NOMO-1 (cell line): ENCODE measurements around the gene LAYN.
A peak's percentile ranks its signal among the peaks of the same experiment; 100 is the strongest.

ENCODE experiments used
- DNase-seq, 2 experiments: peaks; one replicate each; lab custom pipeline; 2025; ENCODE audit not compliant: unreplicated experiment in 2 of 2; lab: John Stamatoyannopoulos, UW

Gene LAYN

DNA sequence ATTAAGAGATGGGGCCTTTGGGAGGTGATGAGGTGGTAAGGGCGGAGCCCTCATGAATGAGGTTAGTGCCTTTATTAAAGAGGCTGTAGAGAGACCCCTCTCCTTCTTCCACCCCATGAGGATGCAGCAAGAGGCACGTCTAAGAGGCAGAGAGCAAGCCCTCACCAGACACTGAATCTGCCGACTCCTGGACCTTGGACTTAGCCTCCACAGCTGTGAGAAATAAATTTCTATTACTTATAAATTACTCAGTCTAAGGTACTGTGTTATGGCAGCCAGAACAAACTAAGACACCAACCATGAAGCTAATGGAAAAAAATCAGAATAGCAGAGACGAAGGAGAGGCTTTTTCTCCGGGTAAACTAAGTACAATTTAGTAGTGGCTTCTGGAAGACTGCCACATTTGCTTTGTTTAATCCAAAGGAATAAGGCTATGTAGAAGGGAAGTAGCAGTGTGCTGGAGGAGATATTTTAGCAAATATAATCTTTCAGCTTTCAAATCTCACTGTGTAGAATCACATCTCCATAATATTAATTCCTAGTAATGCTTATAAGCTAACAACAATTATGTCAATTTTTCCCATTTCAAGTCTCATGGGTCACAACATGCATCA lies 49.5 kb downstream of the LAYN start:
- no peak for DNase-seq

DNA sequence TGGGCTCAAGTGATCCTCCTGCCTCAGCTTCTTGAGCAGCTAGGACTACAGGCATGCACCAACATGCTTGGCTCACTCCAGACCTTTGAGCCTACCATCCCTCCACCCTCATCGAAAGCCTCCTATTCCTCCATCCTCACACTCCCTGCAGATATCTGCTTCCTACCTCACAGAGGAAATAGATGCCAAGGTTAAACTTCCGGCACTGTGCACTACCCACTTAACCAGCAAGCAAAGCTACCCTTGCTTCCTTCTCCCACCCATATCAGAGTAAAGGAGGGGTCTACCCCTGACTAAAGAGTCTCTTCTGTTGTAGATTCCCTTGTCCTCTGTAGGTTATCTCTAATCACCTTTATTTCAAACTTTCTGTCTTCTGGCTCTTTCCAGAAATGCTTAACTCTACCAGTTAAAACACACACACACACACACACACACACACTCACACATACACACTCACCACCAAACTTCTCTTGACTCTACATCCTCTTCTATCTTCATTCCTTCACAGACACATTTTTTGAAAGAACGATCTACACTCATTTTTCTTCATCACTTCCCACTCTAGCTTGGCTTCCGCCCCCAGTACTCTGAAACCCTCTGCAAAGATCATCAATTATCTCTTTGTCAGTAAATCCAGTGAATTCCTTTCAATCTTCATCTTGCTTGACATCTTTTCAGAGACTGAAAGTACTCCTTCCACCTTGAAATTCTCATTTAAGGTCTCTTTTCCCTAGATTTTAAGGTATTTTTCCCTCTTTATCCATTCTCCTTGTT lies 50.9 kb downstream of the LAYN start:
- no peak for DNase-seq

DNA sequence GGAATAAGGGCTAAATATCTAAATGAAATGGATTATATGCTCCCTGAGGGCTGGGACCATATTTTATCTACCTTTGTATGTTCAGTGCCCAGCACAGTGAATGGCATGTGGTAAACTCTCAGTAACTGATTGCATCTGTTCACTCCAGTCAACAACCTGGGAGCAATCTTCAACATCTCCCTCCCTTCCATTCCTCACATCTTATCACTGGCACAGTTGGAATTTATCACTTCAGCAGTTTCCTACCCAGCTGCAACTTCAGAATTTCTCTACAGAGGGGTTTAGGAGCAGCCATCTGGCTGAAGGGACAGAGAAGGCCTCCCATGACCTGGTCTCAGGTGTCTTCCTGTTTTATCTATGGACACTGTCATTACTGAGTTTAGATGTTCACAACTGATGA lies 52.0 kb downstream of the LAYN start:
- DNase-seq = no peak

DNA sequence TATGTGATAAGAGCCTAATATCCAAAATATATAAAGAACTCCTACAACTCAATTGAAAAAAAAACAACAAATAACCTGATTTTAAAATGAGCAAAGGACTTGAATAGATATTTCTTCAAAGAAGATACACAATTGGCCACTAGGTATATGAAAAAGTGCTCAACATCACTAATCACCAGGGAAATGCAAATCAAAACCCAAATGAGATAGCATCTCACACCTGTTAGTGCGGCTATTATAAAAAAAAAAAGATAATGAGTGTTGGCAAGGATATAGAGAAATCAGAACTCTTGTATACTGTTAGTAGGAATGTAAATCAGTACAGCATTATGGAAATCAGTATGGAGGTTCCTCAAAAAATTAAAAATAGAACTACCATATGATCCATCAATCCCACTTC lies 55.8 kb downstream of the LAYN start:
- no peak for DNase-seq

DNA sequence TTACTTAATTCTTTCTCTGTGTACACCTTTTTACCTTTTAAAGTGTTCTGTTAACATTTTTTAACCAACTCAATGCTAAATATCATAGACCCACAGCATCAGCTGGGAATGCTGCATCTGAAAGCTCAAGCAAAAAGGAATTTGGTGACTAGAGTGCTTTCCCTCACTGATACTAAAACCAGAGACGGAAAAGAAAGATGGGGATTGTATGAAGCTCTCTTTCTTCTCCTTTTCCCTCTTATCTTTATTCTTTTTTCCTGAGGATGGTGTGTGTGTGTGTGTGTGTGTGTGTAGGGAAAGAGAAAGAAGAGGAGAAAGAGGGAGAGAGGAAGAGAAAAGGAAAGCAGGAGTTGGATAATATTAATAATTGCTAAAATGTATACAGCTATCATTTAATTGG lies 57.6 kb downstream of the LAYN start:
- DNase-seq = no peak

DNA sequence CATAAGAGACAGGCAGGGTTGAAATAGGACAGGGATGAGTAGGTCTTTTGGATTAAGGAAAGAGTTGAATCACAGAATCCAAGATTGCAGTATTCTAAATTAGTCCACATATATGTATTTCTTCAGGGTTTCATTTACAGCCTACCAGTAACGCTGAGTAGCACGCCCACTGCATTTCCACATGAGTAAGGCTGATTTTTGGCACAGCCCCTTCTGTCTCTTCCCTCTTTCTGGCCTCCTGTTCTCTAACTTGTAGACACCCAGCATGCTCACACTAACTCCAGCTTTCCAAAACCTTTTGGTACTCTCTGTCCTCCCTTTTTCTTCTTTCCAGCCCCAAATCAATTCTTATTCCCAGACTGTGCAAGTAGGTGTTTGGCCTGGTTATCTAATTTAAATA lies 58.0 kb downstream of the LAYN start:
- DNase-seq = peak in 1 of 2 experiments; percentile 14

DNA sequence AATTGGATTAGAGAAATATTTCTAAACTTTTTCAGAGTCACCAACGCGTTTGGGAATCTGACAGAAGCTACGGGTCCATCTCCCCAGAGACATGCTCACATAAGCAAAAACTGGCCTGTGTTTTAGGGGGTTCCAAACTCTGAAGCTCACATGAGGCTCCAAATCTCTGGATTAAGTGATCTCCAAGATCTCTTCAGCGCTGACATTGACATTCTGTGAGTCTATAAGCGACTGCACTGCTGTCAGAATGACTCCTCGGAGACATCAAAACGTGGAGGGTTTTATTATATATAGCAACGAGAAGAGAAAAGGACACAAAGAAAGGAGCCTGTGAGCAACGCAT lies 61.1 kb downstream of the LAYN start:
- no peak for DNase-seq

DNA sequence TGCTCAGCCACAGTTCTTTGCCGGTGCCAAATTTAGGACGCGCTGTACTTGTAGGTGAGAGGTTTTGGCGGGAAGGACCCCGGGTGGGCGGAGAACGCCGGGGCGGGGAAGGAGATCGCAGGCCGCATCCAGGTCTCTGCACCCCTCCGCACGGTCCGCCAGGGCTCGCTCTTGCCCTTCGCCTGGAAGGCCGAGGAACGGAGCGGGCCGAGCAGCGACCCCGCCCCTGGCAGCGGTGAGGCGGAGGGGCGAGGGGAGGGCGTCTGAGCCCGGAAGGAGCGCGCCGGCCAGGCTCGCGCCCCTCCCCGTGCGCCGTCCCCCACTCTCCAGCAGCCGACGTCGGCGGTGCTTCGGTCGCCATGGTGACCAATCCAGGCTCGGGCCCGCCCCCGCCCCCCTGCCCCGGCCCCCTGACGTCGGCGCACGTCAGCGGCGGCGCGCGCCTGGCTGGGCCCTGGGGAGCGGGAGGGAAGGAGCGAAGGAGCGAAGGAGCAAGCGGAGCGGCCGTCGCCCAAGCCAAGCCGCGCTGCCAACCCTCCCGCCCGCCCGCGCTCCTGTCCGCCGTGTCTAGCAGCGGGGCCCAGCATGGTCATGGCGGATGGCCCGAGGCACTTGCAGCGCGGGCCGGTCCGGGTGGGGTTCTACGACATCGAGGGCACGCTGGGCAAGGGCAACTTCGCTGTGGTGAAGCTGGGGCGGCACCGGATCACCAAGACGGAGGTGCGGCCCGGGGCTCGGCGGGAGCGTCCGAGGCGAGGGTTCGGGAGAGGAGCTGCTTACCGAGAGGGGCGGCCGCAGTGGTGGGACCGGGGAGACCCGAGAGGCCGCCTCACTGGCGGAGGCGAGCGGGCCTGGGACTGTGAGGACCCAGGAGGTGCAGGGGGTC lies 61.7 kb downstream of the LAYN start, which contains the start of gene SIK2:
TSS of gene SIK2 (plus strand) at position 471 of the 886 bp plus-strand sequence. CDS start at position 586, 115 bp downstream.
- DNase-seq = peak; percentile 93 to 94

DNA sequence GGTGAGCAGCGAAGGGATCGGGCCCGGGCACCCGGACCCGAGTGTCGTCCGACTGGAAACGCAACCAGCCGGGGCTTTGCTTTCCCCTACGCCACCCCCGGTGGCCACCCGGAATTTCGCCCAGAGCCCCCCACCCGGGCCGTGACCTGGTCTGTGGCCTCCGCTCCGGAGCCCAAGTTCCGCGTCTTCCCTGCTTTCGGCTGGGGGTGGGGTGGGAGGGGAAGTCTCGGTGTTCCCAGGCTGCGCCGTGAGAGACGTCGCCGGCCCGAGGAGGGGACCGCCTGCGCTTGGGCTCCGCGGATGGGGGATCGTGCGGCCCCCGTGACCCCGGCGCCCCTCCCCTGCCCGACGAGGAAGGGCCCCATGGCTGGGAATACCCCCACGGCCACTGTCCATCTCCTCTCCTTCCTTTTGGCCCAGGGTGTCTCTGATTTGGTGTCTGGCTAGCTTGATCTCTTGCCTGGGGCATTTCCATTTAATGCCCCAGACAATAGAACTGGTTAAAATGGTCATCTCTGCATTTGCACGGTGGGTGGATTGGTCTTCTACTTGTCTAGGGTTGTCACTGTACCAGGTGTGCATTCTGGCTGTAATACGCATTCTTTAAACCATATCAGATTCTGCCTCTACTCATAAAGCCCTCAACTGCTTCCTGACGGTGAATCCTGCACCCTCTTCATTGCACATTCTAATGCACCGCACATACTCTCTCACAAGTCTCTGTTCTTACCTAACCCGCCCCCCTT lies 62.5 kb downstream of the LAYN start:
- DNase-seq = peak in 1 of 2 experiments; percentile 27

DNA sequence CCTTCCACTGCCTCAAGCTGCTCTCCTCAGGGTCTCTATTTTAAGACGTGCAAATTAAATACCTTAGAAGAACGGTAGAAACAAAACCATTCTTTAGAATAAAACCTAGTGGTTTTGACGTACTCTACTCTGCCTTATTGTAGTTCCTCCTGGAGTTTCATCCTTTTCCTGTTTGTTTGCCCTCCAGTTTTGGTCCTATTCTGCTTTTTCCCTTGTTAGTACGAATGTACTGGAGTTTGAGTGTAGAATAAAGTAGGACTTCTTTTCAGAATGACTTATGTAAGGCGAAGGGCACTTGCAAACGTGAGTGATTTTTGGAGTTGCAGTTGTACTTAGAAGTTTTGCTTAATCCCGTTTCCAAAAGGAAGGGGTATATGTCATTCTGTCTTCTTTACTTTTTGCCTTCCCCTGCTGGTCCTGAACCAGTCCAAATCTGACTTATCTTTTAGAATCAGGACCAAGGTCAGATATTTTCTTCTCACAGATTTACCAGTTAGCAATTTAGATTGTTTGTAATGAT lies 63.2 kb downstream of the LAYN start:
- DNase-seq = peak in 1 of 2 experiments; percentile 17

DNA sequence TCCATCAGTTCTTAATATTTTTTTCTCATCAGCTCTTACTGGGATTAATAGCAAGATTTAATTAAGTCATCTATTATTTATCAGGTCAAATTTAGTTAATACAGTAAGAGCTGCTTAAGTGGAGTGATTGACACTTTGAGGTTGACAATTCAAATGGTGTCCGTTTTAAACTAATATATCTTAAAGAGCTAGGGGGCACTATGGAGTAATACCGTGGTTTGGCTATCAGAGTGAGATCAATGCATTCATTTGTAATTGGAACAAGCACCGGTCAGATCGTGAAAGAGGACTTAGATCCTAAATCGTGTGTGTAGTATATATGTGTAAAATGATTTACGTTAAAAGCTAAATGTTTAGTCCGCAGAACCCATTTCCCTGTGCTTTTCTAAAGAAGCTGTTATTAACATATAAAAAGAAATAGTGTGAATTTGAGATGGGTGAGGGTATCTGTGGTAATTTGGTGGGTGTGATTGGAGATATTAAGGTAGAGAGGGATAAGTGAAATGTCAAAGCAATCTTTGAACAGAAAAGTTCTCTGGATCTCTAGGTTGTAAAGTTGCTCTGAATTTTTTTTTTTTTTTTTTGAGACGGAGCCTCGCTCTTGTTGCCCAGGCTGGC lies 64.0 kb downstream of the LAYN start:
- DNase-seq = peak; percentile 26 to 66

DNA sequence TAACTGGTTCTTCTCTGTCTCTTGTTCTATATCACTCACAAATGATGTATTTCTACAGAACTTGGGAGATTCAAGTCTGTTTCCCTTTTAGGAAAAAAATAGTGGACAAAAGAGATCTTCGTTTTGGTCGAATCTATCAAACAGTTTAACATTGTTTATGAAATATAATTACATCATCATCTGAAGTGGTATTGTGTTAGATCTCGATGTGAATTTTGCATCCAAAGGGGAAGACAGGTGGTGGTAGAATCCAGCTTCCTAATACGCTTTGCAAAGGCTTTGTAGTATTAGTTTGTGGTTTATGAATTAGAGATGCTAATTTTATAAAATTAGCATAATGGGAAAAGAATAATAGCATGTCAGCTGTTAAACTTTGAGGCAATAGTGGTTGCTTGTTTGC lies 65.2 kb downstream of the LAYN start:
- no peak for DNase-seq

DNA sequence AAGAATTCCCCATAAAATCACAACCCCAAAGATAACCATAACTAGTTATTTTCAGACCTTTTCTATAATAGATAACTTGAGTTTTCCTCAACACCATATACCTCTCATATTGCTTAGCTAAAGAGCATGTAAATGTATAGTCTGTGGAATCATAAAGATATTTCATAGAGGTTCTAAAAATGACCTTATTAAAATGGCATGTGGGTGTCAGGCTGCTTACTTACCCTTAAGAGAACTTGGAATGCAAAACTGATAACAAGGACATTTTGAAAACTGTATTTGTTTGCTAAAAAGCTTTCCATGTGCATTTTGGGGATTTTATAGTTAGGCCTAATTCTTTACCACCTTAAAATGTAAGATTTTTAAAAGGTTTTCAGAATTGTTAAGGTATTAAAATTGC lies 66.5 kb downstream of the LAYN start:
- DNase-seq = no peak

DNA sequence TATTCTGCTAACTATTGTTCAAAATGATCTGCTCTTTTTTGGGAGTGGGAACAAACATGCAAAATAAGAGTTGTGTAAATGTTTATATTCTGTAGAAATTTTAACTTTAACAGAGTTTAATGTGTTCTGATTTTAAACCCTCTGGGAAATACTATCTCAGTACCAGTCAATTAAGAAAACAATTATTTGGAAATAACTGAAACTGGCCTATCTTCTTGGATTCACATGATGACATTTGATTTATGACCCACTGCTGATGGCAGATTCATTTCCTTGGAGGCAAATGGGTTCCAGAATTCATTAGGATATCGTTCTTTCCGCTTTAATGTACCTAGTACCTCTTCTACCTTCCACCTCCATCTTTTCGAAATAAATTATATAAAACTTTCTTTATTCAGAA lies 67.2 kb downstream of the LAYN start:
- DNase-seq = no peak
